Activated T-cell treated with anti-CD3 and anti-CD28 coated beads, Interleukin-2, amount 50 U/mL, for 72 hours (primary cell): ENCODE results near the gene IPO9. TPM values are rescaled to one million over a fixed set of nuclear protein-coding genes. Genes with fewer than 3 reads are reported as not detected.
A peak's percentile ranks its signal among the peaks of the same experiment; 100 is the strongest.

Experiments used
- ATAC-seq, 2 donors: fragments of 150-1000 bp; cut with Tn5 transposase; replicated peaks in 1 of 2; 2 replicates each; pipeline ENCODE4 v1.10.0; 2021; ENCODE audit warnings: moderate library complexity in 2 of 2, mild to moderate bottlenecking in 1 of 2
- DNase-seq, 2 donors: peaks; one replicate each; pipeline ENCODE4 v3.0.0; 2021 to 2022; ENCODE audit warnings: mixed read lengths in 1 of 2
- H3K27ac Mint-ChIP-seq: one replicate; pipeline ENCODE4 v1.8.0; 2022; ENCODE audit warnings: mild to moderate bottlenecking, moderate library complexity, mixed read lengths
- H3K27me3 Mint-ChIP-seq: one replicate; pipeline ENCODE4 v1.8.0; 2022; ENCODE audit warnings: low read depth, mixed read lengths
- H3K36me3 Mint-ChIP-seq, 2 donors: one replicate each; pipeline ENCODE4 v1.8.0; 2022; ENCODE audit warnings: mixed read lengths in 2 of 2, mild to moderate bottlenecking in 1 of 2; ENCODE audit not compliant: insufficient read depth in 2 of 2
- H3K4me1 Mint-ChIP-seq: one replicate; pipeline ENCODE4 v1.8.0; 2022; ENCODE audit warnings: low read depth, mixed read lengths
- H3K4me3 Mint-ChIP-seq, 2 donors: one replicate each; pipeline ENCODE4 v1.8.0; 2022; ENCODE audit warnings: mild to moderate bottlenecking in 2 of 2, mixed read lengths in 2 of 2, moderate library complexity in 2 of 2
- H3K9me3 Mint-ChIP-seq, 2 donors: one replicate each; pipeline ENCODE4 v1.8.0; 2022; ENCODE audit warnings: mixed read lengths in 2 of 2
- total RNA-seq, 2 donors: library from RNA; stranded (reverse); gene quantifications; one replicate each; pipeline ENCODE4 v1.2.3, GENCODE V29; 2022

Gene IPO9
- total RNA-seq, 2 donors from 2014 or later, result 47.8 to 49.8 TPM

GRCh38 chr1:201791779-201792173 lies 37.2 kb upstream of the IPO9 start:
- Mint-ChIP-seq H3K4me1 (no peaks in the 10 kb centered on the region), H3K27me3 (no peaks in the 10 kb centered on the region), H3K27ac (no peak overlapping the region), H3K36me3 (no peaks in the 10 kb centered on the region), H3K4me3 (no peak overlapping the region), H3K9me3 (no peaks in the 10 kb centered on the region)
- DNase-seq (no peak), ATAC-seq (no peak)

GRCh38 chr1:201792534-201793305 lies 36.2 kb upstream of the IPO9 start:
- H3K36me3 Mint-ChIP-seq, result no peaks in the 10 kb centered on the region
- no peaks in the 10 kb centered on the region for H3K27me3 Mint-ChIP-seq
- H3K4me3 Mint-ChIP-seq, result no peak overlapping the region
- H3K9me3 Mint-ChIP-seq, result no peaks in the 10 kb centered on the region
- peak in 1 of 2 donors; percentile 53 for ATAC-seq
- H3K27ac Mint-ChIP-seq, result no peak overlapping the region
- no peaks in the 10 kb centered on the region for H3K4me1 Mint-ChIP-seq
- peak; percentile 41 to 52 for DNase-seq

GRCh38 chr1:201793306-201793925 lies 35.5 kb upstream of the IPO9 start:
- Mint-ChIP-seq H3K4me1 (no peaks in the 10 kb centered on the region), H3K27ac (no peak overlapping the region), H3K4me3 (no peak overlapping the region), H3K27me3 (no peaks in the 10 kb centered on the region), H3K9me3 (no peaks in the 10 kb centered on the region), H3K36me3 (no peaks in the 10 kb centered on the region)
- ATAC-seq (no peak), DNase-seq (no peak)

GRCh38 chr1:201795066-201795465 lies 33.9 kb upstream of the IPO9 start:
- Mint-ChIP-seq H3K27me3 (no peaks in the 10 kb centered on the region), H3K4me3 (no peak overlapping the region), H3K4me1 (no peaks in the 10 kb centered on the region), H3K9me3 (no peaks in the 10 kb centered on the region), H3K27ac (no peak overlapping the region), H3K36me3 (no peaks in the 10 kb centered on the region)
- ATAC-seq (no peak), DNase-seq (no peak)

GRCh38 chr1:201800246-201800645 lies 28.7 kb upstream of the IPO9 start:
- no peaks in the 10 kb centered on the region for H3K9me3 Mint-ChIP-seq
- H3K4me1 Mint-ChIP-seq, result no peaks in the 10 kb centered on the region
- no peak for DNase-seq
- no peaks in the 10 kb centered on the region for H3K27me3 Mint-ChIP-seq
- no peak for ATAC-seq
- no peak overlapping the region for H3K27ac Mint-ChIP-seq
- H3K4me3 Mint-ChIP-seq, result no peak overlapping the region
- H3K36me3 Mint-ChIP-seq, result no peaks in the 10 kb centered on the region

- Mint-ChIP-seq H3K27ac (no peak overlapping the region), H3K27me3 (no peaks in the 10 kb centered on the region), H3K36me3 (no peaks in the 10 kb centered on the region)
Measured at GRCh38 chr1:201806801-201807200, 22.2 kb upstream of the IPO9 start.

GRCh38 chr1:201807958-201808632 lies 20.9 kb upstream of the IPO9 start:
- Mint-ChIP-seq H3K9me3 (no peaks in the 10 kb centered on the region), H3K4me1 (no peaks in the 10 kb centered on the region), H3K27ac (no peak overlapping the region), H3K4me3 (no peak overlapping the region), H3K36me3 (no peaks in the 10 kb centered on the region), H3K27me3 (no peaks in the 10 kb centered on the region)
- DNase-seq (no peak), ATAC-seq (no peak)

More at GRCh38 chr1:201806801-201807200, 22.2 kb upstream of the IPO9 start:
- Mint-ChIP-seq H3K4me3 (no peak overlapping the region), H3K4me1 (no peaks in the 10 kb centered on the region), H3K9me3 (no peaks in the 10 kb centered on the region)
- no peak for ATAC-seq
- DNase-seq, result no peak

GRCh38 chr1:201808633-201808990 lies 20.3 kb upstream of the IPO9 start:
- no peak for DNase-seq
- Mint-ChIP-seq H3K27me3 (no peaks in the 10 kb centered on the region), H3K9me3 (no peaks in the 10 kb centered on the region), H3K36me3 (no peaks in the 10 kb centered on the region), H3K4me1 (no peaks in the 10 kb centered on the region), H3K27ac (no peak overlapping the region), H3K4me3 (no peak overlapping the region)
- no peak for ATAC-seq

GRCh38 chr1:201809876-201810275 lies 19.1 kb upstream of the IPO9 start:
- no peaks in the 10 kb centered on the region for H3K9me3 Mint-ChIP-seq
- no peaks in the 10 kb centered on the region for H3K4me1 Mint-ChIP-seq
- H3K27ac Mint-ChIP-seq, result no peak overlapping the region
- ATAC-seq, result no peak
- H3K36me3 Mint-ChIP-seq, result no peaks in the 10 kb centered on the region
- DNase-seq, result no peak
- H3K27me3 Mint-ChIP-seq, result no peaks in the 10 kb centered on the region
- H3K4me3 Mint-ChIP-seq, result no peak overlapping the region

GRCh38 chr1:201810466-201811216 lies 18.3 kb upstream of the IPO9 start:
- no peaks in the 10 kb centered on the region for H3K9me3 Mint-ChIP-seq
- DNase-seq (no peak), ATAC-seq (no peak)
- no peaks in the 10 kb centered on the region for H3K27me3 Mint-ChIP-seq
- no peaks in the 10 kb centered on the region for H3K36me3 Mint-ChIP-seq
- H3K4me3 Mint-ChIP-seq, result no peak overlapping the region
- no peaks in the 10 kb centered on the region for H3K4me1 Mint-ChIP-seq
- no peak overlapping the region for H3K27ac Mint-ChIP-seq

- no peaks in the 10 kb centered on the region for H3K36me3 Mint-ChIP-seq
- H3K9me3 Mint-ChIP-seq, result no peaks in the 10 kb centered on the region
- ATAC-seq (no peak), DNase-seq (no peak)
- no peaks in the 10 kb centered on the region for H3K27me3 Mint-ChIP-seq
- H3K4me1 Mint-ChIP-seq, result no peaks in the 10 kb centered on the region
- no peak overlapping the region for H3K27ac Mint-ChIP-seq
- H3K4me3 Mint-ChIP-seq, result no peak overlapping the region
Measured at GRCh38 chr1:201813226-201813625, 15.7 kb upstream of the IPO9 start.

GRCh38 chr1:201816309-201816854 lies 12.6 kb upstream of the IPO9 start:
- Mint-ChIP-seq H3K27me3 (no peaks in the 10 kb centered on the region), H3K9me3 (no peaks in the 10 kb centered on the region), H3K36me3 (no peaks in the 10 kb centered on the region), H3K4me3 (no peak overlapping the region), H3K27ac (no peak overlapping the region), H3K4me1 (no peaks in the 10 kb centered on the region)
- ATAC-seq, result no peak
- no peak for DNase-seq
